Tibial nerve (tissue), 4 donors: Measurements from ENCODE around the gene VENTX.

ENCODE experiments used
- EP300 ChIP-seq, 2 donors: sonication (generic); formaldehyde crosslinking; IDR thresholded peaks; one replicate each; pipeline ENCODE4 v1.6.1; 2017; ENCODE audit warnings: antibody characterized with exemption in 2 of 2, mild to moderate bottlenecking in 1 of 2
- POLR2A ChIP-seq, 2 donors: fragments of 450-650 bp; IDR thresholded peaks; one replicate each; pipeline ENCODE4 v1.6.1; 2017; ENCODE audit warnings: antibody characterized with exemption in 2 of 2, mild to moderate bottlenecking in 2 of 2, moderate library complexity in 2 of 2
- TF ChIP-seq, protein P1 (sequence below), 5 experiments: fragments of 200-600 bp in 3 of 5; fragments of 450-650 bp in 2 of 5; sonication (generic) in 3 of 5; IDR thresholded peaks; one replicate each; pipeline ENCODE4 v1.5.1; 2016 to 2019; ENCODE audit warnings: antibody characterized with exemption in 5 of 5, mild to moderate bottlenecking in 3 of 5, moderate library complexity in 2 of 5

GRCh38 chr10:133267293-133267692 is 29.6 kb downstream of the VENTX start:
- TF ChIP-seq, protein P1, sequence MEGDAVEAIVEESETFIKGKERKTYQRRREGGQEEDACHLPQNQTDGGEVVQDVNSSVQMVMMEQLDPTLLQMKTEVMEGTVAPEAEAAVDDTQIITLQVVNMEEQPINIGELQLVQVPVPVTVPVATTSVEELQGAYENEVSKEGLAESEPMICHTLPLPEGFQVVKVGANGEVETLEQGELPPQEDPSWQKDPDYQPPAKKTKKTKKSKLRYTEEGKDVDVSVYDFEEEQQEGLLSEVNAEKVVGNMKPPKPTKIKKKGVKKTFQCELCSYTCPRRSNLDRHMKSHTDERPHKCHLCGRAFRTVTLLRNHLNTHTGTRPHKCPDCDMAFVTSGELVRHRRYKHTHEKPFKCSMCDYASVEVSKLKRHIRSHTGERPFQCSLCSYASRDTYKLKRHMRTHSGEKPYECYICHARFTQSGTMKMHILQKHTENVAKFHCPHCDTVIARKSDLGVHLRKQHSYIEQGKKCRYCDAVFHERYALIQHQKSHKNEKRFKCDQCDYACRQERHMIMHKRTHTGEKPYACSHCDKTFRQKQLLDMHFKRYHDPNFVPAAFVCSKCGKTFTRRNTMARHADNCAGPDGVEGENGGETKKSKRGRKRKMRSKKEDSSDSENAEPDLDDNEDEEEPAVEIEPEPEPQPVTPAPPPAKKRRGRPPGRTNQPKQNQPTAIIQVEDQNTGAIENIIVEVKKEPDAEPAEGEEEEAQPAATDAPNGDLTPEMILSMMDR (IDR thresholded peaks at IDR 0.05), result no peak
- TF ChIP-seq EP300 (IDR thresholded peaks at IDR 0.05) (no peak), POLR2A (IDR thresholded peaks at IDR 0.05) (no peak)
